GM19193 (cell line): ENCODE results near the gene RTRAF.

ENCODE experiments used
- POLR2A ChIP-seq: IDR thresholded peaks from 4 replicates; pipeline ENCODE4 v1.6.1; 2011; ENCODE audit not compliant: insufficient read depth, insufficient read length; ENCODE audit errors: extremely low read depth

Gene RTRAF

GRCh38 chr14:51977075-51977474, 12.3 kb upstream of the RTRAF start:
- no peak for TF ChIP-seq POLR2A

DNA sequence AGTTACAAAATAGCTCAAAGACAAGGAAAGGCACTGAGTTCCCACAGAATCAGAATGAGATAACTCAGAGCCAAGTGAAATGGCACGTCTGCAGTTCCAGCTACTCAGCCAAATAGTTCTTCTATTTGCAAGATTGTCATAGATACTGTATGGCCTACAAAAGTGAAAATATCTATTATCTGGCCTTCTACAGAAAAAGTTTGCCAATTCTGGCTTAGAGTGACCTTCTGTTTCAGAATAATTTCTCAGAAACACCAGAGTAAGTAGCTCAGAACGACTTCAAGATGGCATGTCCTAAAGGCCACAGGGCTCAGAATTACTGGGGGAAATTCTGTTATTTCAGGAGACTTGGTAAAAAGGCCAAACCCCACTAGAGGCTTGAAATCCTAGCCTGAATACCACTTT, 10.7 kb upstream of the RTRAF start:
- TF ChIP-seq POLR2A: no peak

DNA sequence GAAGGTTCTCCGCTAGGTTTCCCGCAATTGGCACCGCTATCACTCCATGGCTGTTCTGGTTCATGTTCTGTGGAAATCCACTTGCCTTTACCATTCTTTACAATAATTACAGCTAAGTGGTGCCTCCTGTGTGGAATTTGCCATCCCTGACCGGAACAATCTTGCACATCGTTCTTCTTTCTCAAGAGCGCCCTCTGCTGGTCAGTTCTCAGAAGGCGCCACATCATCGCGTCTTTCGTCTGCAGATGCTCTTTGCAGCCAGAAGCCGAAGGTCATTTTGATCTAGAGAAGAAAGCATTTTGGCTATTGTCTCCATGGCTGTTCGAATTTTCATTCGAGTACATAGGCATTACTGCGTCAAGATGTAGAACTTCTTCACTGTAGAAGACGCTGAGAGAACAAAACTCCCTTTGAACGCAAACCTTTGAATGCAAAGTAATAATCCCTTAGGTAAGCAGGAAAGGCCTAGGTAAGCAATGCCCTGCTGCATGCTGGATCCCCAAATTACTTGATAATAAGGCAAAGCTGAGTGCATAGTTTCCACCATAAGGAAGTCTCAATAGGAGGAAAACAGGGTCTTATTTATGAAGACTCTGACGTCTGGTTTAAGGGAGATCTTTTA, 10.1 kb upstream of the RTRAF start:
- no peak for TF ChIP-seq POLR2A

DNA sequence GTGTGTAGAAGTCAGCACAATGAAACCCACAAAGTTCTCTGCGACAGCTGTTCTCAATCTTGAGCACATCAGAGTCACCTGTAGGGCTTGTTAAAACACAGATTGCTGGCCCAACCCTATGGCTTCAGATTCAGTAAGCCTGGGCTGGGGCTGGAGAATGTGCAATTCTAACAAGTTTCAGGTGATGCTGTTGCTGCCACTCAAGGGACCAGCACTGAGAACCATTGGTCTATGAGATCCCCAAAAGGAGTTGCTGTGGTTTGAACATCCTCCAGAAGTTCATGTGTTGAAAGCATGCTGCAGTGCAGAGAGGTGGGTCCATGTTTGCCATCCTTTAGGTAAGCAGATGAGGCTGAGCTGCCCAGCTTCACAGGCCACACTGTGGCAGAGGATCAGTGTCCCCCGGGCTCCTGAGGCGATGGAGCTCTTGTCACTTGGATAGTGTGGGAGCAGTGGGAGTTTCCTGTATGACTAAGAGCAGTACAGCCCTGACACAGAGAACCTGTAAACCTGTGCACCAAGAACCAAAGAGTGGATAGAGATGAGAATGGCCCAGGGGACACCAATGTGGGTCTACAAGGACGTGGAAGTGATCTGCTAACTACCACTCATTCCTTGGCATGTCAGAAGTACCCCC, 8.0 kb upstream of the RTRAF start:
- TF ChIP-seq POLR2A: no peak

DNA sequence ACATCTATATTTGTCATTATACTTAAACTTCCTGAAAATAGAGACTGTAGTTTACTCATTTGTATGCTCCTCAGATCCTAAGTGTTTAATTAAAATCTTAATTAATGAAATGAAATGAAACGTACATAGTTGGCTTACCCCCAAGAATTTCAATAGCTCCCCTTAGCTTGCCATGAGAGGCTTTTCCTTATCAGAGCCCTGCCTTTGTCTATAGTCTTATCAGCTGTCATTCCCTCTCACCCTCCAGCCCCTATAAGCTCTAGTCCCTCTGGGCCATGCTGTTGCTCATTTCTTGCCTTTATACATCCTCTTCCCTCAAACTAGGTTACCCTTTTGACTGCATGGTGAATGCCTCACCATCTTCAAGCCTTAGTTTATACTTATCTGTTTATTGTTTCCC, 1.1 kb upstream of the RTRAF start:
- no peak for TF ChIP-seq POLR2A

DNA sequence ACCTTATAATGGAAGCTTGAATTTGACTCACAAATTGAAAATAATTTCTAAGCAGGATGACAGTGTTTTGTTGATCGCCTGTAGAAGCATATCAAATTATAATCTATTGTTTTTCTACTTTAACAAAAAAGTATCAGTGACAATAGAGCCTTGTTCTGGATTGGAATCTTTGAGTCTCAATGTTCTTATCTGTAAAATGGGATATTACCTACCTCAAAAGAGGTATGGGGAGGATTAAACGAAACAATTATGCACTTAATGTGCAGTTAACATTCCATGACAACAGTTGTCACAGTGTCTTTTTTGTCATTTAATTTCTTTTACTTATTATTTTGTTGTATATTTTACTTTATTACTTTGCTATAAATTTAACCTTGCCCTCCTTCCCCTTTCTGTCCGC, 1.1 kb downstream of the RTRAF start:
- no peak for TF ChIP-seq POLR2A

- TF ChIP-seq POLR2A: no peak
These were observed 4.1 kb downstream of the RTRAF start for GRCh38 chr14:51993285-51993920.

- TF ChIP-seq POLR2A: no peak
These were observed 6.9 kb downstream of the RTRAF start for GRCh38 chr14:51996148-51996746.

DNA sequence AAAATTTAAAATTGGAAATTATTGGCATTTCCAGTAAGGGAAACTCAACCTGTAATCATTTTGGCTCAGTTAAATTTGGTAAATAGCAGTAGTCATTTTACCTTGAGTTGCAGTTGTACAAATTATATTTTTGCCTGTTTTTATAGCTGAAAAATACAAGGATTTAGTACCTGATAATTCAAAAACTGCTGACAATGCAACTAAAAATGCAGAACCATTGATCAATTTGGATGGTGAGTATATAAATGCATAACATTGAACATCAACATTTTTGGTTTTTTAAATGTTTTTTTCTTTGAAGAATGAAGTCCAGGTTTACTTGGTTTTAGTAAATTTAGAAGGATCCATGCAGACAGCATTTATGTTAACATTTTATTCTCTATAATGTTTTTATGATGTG, 9.0 kb downstream of the RTRAF start:
- TF ChIP-seq POLR2A: no peak

GRCh38 chr14:51999084-51999483, 9.7 kb downstream of the RTRAF start:
- TF ChIP-seq POLR2A: no peak

DNA sequence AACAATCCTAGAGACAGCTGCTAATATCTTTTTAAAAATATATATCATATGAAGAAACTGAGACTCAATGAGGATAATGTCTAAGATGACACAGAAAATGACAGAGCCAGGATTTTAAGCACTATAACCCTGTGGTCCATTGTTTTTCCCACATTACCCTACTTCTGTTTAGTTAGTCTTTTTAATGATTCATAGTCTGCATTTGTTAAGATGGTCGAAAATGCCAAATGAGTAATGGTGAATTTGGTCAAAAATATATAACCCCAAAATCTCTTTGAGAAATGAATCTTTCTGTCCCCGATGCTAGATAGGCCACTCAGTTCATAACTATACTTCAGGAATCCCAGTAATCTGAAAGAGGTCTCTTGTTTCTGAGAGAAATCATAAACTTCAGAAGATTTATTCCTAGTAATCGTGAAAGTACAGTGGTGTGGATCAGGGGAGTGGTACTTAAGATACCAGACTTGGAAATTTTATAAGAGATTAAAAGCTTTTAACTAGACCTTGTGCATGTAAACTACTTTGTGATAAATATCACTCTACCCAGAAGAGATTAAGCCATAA, 10.8 kb downstream of the RTRAF start:
- no peak for TF ChIP-seq POLR2A

DNA sequence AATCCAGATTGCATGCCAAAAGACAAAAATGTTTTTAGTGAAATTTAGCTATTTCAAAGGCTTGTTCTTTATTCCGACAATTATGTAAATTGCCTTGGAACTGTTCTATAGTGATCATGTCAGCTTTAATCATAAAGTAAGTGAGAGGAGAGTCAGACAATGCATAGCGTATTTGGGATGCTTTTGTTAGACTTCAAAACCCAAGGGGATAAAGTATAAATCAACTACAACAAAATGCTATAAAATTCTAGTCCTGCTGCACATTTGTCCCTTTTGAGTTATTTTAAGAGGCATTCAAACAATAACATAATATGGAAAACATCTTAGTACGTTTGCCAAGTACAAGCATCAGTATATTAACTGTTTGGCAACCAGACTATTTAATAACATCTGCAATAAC, 11.3 kb downstream of the RTRAF start:
- TF ChIP-seq POLR2A: no peak

GRCh38 chr14:52002542-52002941, 13.2 kb downstream of the RTRAF start:
- TF ChIP-seq POLR2A: no peak

DNA sequence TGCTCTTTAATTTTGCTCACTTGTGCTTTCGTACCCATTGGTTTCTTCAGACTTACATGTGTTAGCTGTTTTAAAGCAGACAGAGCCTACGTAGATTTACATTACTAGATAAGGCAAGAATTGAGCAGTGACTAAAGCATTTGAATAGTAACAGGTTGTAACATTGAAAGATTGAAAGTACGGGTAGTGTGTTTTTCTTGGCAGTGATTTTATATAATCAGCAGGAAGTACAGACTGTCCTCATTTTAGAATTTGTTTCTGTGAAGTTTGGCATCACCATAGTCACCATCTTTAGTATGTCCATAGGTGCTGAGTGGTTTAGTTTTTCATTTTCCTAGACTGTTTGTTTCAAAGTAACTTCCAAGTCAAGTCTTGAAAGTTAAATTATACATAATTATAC, 14.0 kb downstream of the RTRAF start:
- TF ChIP-seq POLR2A: no peak

- no peak for TF ChIP-seq POLR2A
These were observed 16.3 kb downstream of the RTRAF start for GRCh38 chr14:52005625-52006024.
